Measurements from ENCODE around the gene DOCK1. TPM values are rescaled to one million over a fixed set of nuclear protein-coding genes. Genes with fewer than 3 reads are reported as not detected.

Gene DOCK1
- total RNA-seq, 3 donors from 2014 or later = 50.4 to 101 (median 69.2) TPM

GRCh38 chr10:127300868-127301321, 395.7 kb downstream of the DOCK1 start:
- no peaks in the 10 kb centered on the region for H3K27me3 ChIP-seq
- no peak overlapping the region for H3K4me3 ChIP-seq
- H3K36me3 ChIP-seq = no peaks in the 10 kb centered on the region
- intact Hi-C loops (cut with DNase I; ENCODE audit: low total_unique reads) = no loop called here
- no peak overlapping the region for H3K27ac ChIP-seq
- no peaks in the 10 kb centered on the region for H3K4me1 ChIP-seq
- no peak for TF ChIP-seq POLR2AphosphoS5 (IDR thresholded peaks at IDR 0.05)
- TF ChIP-seq CTCF (IDR thresholded peaks at IDR 0.05) = no peak
- no peak for TF ChIP-seq POLR2A (IDR thresholded peaks at IDR 0.05)
- DNase-seq (ENCODE audit: low spot score in 2 of 2) = no peak
- H3K9me3 ChIP-seq = no peaks in the 10 kb centered on the region

GRCh38 chr10:127302343-127302742, 397.1 kb downstream of the DOCK1 start:
- no peak overlapping the region for H3K4me3 ChIP-seq
- no peaks in the 10 kb centered on the region for H3K36me3 ChIP-seq
- intact Hi-C loops (cut with DNase I; ENCODE audit: low total_unique reads) = no loop called here
- H3K4me1 ChIP-seq = no peaks in the 10 kb centered on the region
- no peak overlapping the region for H3K27ac ChIP-seq
- no peaks in the 10 kb centered on the region for H3K9me3 ChIP-seq
- H3K27me3 ChIP-seq = no peaks in the 10 kb centered on the region
- DNase-seq (ENCODE audit: low spot score in 2 of 2) = no peak
- no peak for TF ChIP-seq CTCF (IDR thresholded peaks at IDR 0.05)
- no peak for TF ChIP-seq POLR2A (IDR thresholded peaks at IDR 0.05)
- TF ChIP-seq POLR2AphosphoS5 (IDR thresholded peaks at IDR 0.05) = no peak

GRCh38 chr10:127303105-127303504, 397.9 kb downstream of the DOCK1 start:
- Histone ChIP-seq H3K36me3 (no peaks in the 10 kb centered on the region), H3K9me3 (no peaks in the 10 kb centered on the region), H3K27ac (no peak overlapping the region), H3K4me3 (no peak overlapping the region), H3K27me3 (no peaks in the 10 kb centered on the region), H3K4me1 (no peaks in the 10 kb centered on the region)
- TF ChIP-seq POLR2A (IDR thresholded peaks at IDR 0.05) (no peak), POLR2AphosphoS5 (IDR thresholded peaks at IDR 0.05) (no peak), CTCF (IDR thresholded peaks at IDR 0.05) (no peak)
- DNase-seq (ENCODE audit: low spot score in 2 of 2) = no peak
- intact Hi-C loops (cut with DNase I; ENCODE audit: low total_unique reads) = no loop called here

- Histone ChIP-seq H3K4me1 (no peaks in the 10 kb centered on the region), H3K9me3 (no peaks in the 10 kb centered on the region), H3K27me3 (no peaks in the 10 kb centered on the region), H3K36me3 (no peaks in the 10 kb centered on the region), H3K27ac (no peak overlapping the region), H3K4me3 (no peak overlapping the region)
- DNase-seq (ENCODE audit: low spot score in 2 of 2) = no peak
- TF ChIP-seq POLR2A (IDR thresholded peaks at IDR 0.05) (no peak), POLR2AphosphoS5 (IDR thresholded peaks at IDR 0.05) (no peak), CTCF (IDR thresholded peaks at IDR 0.05) (no peak)
- intact Hi-C loops (cut with DNase I; ENCODE audit: low total_unique reads) = no loop called here
Measured at GRCh38 chr10:127303746-127304145, 398.5 kb downstream of the DOCK1 start.

- no peak for TF ChIP-seq POLR2A (IDR thresholded peaks at IDR 0.05)
- TF ChIP-seq POLR2AphosphoS5 (IDR thresholded peaks at IDR 0.05) = no peak
- no peak for TF ChIP-seq CTCF (IDR thresholded peaks at IDR 0.05)
Measured at GRCh38 chr10:127306479-127306878, 401.3 kb downstream of the DOCK1 start.

More at GRCh38 chr10:127306479-127306878, 401.3 kb downstream of the DOCK1 start:
- Histone ChIP-seq H3K27me3 (no peaks in the 10 kb centered on the region), H3K27ac (no peak overlapping the region), H3K4me1 (no peaks in the 10 kb centered on the region), H3K9me3 (no peaks in the 10 kb centered on the region), H3K36me3 (no peaks in the 10 kb centered on the region), H3K4me3 (no peak overlapping the region)
- no peak for DNase-seq (ENCODE audit: low spot score in 2 of 2)
- intact Hi-C loops (cut with DNase I; ENCODE audit: low total_unique reads) = no loop called here

Measured in breast epithelium (tissue), 4 donors.